ENCODE data around the gene CCDC33.

CCDC33 gene

GRCh38 chr15:74262625-74263024, 26.5 kb downstream of the CCDC33 start:
- no peaks in the 10 kb centered on the region for H3K9me3 ChIP-seq (ENCODE audit: insufficient read depth, low read depth, low read length)
- H3K4me1 ChIP-seq (ENCODE audit: insufficient read depth, low read length) = peaks cover 14% of the 10 kb centered on the region
- H3K27me3 ChIP-seq (ENCODE audit: insufficient read depth, low read length) = no peaks in the 10 kb centered on the region; the same call in 1 of the 2 replicates
- no peak overlapping the region for H3K4me3 ChIP-seq (ENCODE audit: low read length)
- no peak overlapping the region for H3K27ac ChIP-seq (ENCODE audit: low read length)
- H3K36me3 ChIP-seq (ENCODE audit: insufficient read depth, low read depth, low read length) = no peaks in the 10 kb centered on the region
- H3K9ac ChIP-seq (ENCODE audit: low read depth, low read length) = no peak overlapping the region

- Histone ChIP-seq H3K27me3 (ENCODE audit: insufficient read depth, low read length) (no peaks in the 10 kb centered on the region; the same call in 1 of the 2 replicates), H3K9ac (ENCODE audit: low read depth, low read length) (peak overlapping the region; percentile 45; the same call in 1 of the 2 replicates), H3K4me3 (ENCODE audit: low read length) (peak overlapping the region; percentile 9; the same call in 1 of the 2 replicates), H3K4me1 (ENCODE audit: insufficient read depth, low read length) (peaks cover 14% of the 10 kb centered on the region), H3K27ac (ENCODE audit: low read length) (no peak overlapping the region), H3K36me3 (ENCODE audit: insufficient read depth, low read depth, low read length) (no peaks in the 10 kb centered on the region), H3K9me3 (ENCODE audit: insufficient read depth, low read depth, low read length) (no peaks in the 10 kb centered on the region)
Measured at GRCh38 chr15:74263466-74263865, 27.3 kb downstream of the CCDC33 start.

GRCh38 chr15:74264081-74264501, 28.0 kb downstream of the CCDC33 start:
- no peaks in the 10 kb centered on the region for H3K9me3 ChIP-seq (ENCODE audit: insufficient read depth, low read depth, low read length)
- peak overlapping the region; percentile 9; the same call in 1 of the 2 replicates for H3K4me3 ChIP-seq (ENCODE audit: low read length)
- no peaks in the 10 kb centered on the region; the same call in 1 of the 2 replicates for H3K27me3 ChIP-seq (ENCODE audit: insufficient read depth, low read length)
- no peak overlapping the region for H3K27ac ChIP-seq (ENCODE audit: low read length)
- peaks cover 14% of the 10 kb centered on the region for H3K4me1 ChIP-seq (ENCODE audit: insufficient read depth, low read length)
- H3K36me3 ChIP-seq (ENCODE audit: insufficient read depth, low read depth, low read length) = no peaks in the 10 kb centered on the region
- no peak overlapping the region for H3K9ac ChIP-seq (ENCODE audit: low read depth, low read length)

- H3K27me3 ChIP-seq (ENCODE audit: insufficient read depth, low read length) = no peaks in the 10 kb centered on the region; the same call in 1 of the 2 replicates
- H3K4me3 ChIP-seq (ENCODE audit: low read length) = no peak overlapping the region
- no peak overlapping the region for H3K27ac ChIP-seq (ENCODE audit: low read length)
- no peak overlapping the region for H3K9ac ChIP-seq (ENCODE audit: low read depth, low read length)
- peaks cover 14% of the 10 kb centered on the region for H3K4me1 ChIP-seq (ENCODE audit: insufficient read depth, low read length)
- no peaks in the 10 kb centered on the region for H3K9me3 ChIP-seq (ENCODE audit: insufficient read depth, low read depth, low read length)
- no peaks in the 10 kb centered on the region for H3K36me3 ChIP-seq (ENCODE audit: insufficient read depth, low read depth, low read length)
Measured at GRCh38 chr15:74265046-74265639, 29.0 kb downstream of the CCDC33 start.

- H3K27ac ChIP-seq (ENCODE audit: low read length) = no peak overlapping the region
- H3K27me3 ChIP-seq (ENCODE audit: insufficient read depth, low read length) = peaks cover 5% of the 10 kb centered on the region; the same call in 1 of the 2 replicates
- no peak overlapping the region for H3K9ac ChIP-seq (ENCODE audit: low read depth, low read length)
- peaks cover 14% of the 10 kb centered on the region for H3K4me1 ChIP-seq (ENCODE audit: insufficient read depth, low read length)
- no peak overlapping the region for H3K4me3 ChIP-seq (ENCODE audit: low read length)
- no peaks in the 10 kb centered on the region for H3K9me3 ChIP-seq (ENCODE audit: insufficient read depth, low read depth, low read length)
- H3K36me3 ChIP-seq (ENCODE audit: insufficient read depth, low read depth, low read length) = no peaks in the 10 kb centered on the region
Measured at GRCh38 chr15:74268020-74268419, 31.9 kb downstream of the CCDC33 start.

GRCh38 chr15:74269362-74270035, 33.4 kb downstream of the CCDC33 start:
- H3K27ac ChIP-seq (ENCODE audit: low read length) = no peak overlapping the region
- H3K27me3 ChIP-seq (ENCODE audit: insufficient read depth, low read length) = peaks cover 5% of the 10 kb centered on the region; the same call in 1 of the 2 replicates
- peaks cover 5% of the 10 kb centered on the region; the same call in 1 of the 2 replicates for H3K4me1 ChIP-seq (ENCODE audit: insufficient read depth, low read length)
- no peaks in the 10 kb centered on the region for H3K36me3 ChIP-seq (ENCODE audit: insufficient read depth, low read depth, low read length)
- H3K4me3 ChIP-seq (ENCODE audit: low read length) = no peak overlapping the region
- no peaks in the 10 kb centered on the region for H3K9me3 ChIP-seq (ENCODE audit: insufficient read depth, low read depth, low read length)
- no peak overlapping the region for H3K9ac ChIP-seq (ENCODE audit: low read depth, low read length)

DNA sequence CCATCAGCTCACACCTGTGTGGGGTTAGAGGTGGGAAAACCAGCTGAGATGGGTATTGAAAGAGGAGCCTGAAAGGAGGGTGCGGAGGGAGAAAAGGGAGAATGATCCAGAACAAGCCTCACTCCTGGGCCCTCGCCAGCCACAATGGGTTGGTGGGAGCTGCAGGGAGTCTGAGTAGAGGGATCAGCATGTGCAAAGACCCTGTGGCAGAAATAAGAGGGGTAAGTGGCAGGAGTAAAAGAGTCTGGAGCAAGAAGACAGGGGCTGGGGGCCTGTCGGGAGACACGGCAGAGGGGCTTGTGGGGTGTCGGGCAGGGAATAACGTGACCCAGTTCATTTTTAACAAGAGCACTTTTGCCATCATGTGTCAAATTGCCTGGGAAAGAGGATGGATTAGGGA, 34.0 kb downstream of the CCDC33 start:
- H3K9me3 ChIP-seq (ENCODE audit: insufficient read depth, low read depth, low read length) = no peaks in the 10 kb centered on the region
- no peak overlapping the region for H3K27ac ChIP-seq (ENCODE audit: low read length)
- no peaks in the 10 kb centered on the region for H3K4me1 ChIP-seq (ENCODE audit: insufficient read depth, low read length)
- no peak overlapping the region for H3K9ac ChIP-seq (ENCODE audit: low read depth, low read length)
- peaks cover 5% of the 10 kb centered on the region; the same call in 1 of the 2 replicates for H3K27me3 ChIP-seq (ENCODE audit: insufficient read depth, low read length)
- no peak overlapping the region for H3K4me3 ChIP-seq (ENCODE audit: low read length)
- H3K36me3 ChIP-seq (ENCODE audit: insufficient read depth, low read depth, low read length) = no peaks in the 10 kb centered on the region

- peaks cover 5% of the 10 kb centered on the region; the same call in 1 of the 2 replicates for H3K27me3 ChIP-seq (ENCODE audit: insufficient read depth, low read length)
- no peak overlapping the region for H3K27ac ChIP-seq (ENCODE audit: low read length)
- H3K9me3 ChIP-seq (ENCODE audit: insufficient read depth, low read depth, low read length) = no peaks in the 10 kb centered on the region
- H3K4me1 ChIP-seq (ENCODE audit: insufficient read depth, low read length) = no peaks in the 10 kb centered on the region
- no peak overlapping the region for H3K4me3 ChIP-seq (ENCODE audit: low read length)
- no peaks in the 10 kb centered on the region for H3K36me3 ChIP-seq (ENCODE audit: insufficient read depth, low read depth, low read length)
- H3K9ac ChIP-seq (ENCODE audit: low read depth, low read length) = no peak overlapping the region
Measured at GRCh38 chr15:74270854-74271520, 34.9 kb downstream of the CCDC33 start.

DNA sequence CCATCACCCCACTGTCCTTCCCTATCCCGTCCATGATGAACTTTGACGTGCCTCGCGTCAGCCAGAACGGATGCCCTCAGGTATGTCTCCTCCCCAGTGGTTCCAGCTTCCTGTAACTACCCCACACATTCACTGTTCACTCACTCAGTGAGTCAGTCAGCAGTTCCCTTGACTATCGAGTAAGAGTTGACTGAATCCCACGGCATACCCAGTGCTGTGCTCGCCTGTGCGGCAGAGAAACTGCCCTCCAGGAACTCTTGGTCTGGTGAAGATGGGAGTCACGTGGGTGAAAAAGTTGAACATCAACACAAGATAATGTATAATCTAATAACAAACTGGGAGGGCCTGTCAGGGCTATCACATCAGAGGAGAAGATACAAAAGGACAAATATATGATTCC, 36.7 kb downstream of the CCDC33 start:
- H3K4me1 ChIP-seq (ENCODE audit: insufficient read depth, low read length) = no peaks in the 10 kb centered on the region
- no peak overlapping the region for H3K9ac ChIP-seq (ENCODE audit: low read depth, low read length)
- no peak overlapping the region for H3K27ac ChIP-seq (ENCODE audit: low read length)
- no peaks in the 10 kb centered on the region for H3K36me3 ChIP-seq (ENCODE audit: insufficient read depth, low read depth, low read length)
- no peak overlapping the region for H3K4me3 ChIP-seq (ENCODE audit: low read length)
- H3K27me3 ChIP-seq (ENCODE audit: insufficient read depth, low read length) = peaks cover 5% of the 10 kb centered on the region; the same call in 1 of the 2 replicates
- H3K9me3 ChIP-seq (ENCODE audit: insufficient read depth, low read depth, low read length) = no peaks in the 10 kb centered on the region

- no peaks in the 10 kb centered on the region for H3K9me3 ChIP-seq (ENCODE audit: insufficient read depth, low read depth, low read length)
Measured at GRCh38 chr15:74274470-74275038, 38.4 kb downstream of the CCDC33 start.

GRCh38 chr15:74275957-74276356, 39.8 kb downstream of the CCDC33 start:
- Histone ChIP-seq H3K4me3 (ENCODE audit: low read length) (no peak overlapping the region), H3K4me1 (ENCODE audit: insufficient read depth, low read length) (no peaks in the 10 kb centered on the region), H3K9me3 (ENCODE audit: insufficient read depth, low read depth, low read length) (no peaks in the 10 kb centered on the region), H3K9ac (ENCODE audit: low read depth, low read length) (no peak overlapping the region), H3K27ac (ENCODE audit: low read length) (no peak overlapping the region), H3K36me3 (ENCODE audit: insufficient read depth, low read depth, low read length) (no peaks in the 10 kb centered on the region), H3K27me3 (ENCODE audit: insufficient read depth, low read length) (peaks cover 5% of the 10 kb centered on the region; the same call in 1 of the 2 replicates)

More at GRCh38 chr15:74274470-74275038, 38.4 kb downstream of the CCDC33 start:
- Histone ChIP-seq H3K27ac (ENCODE audit: low read length) (no peak overlapping the region), H3K4me1 (ENCODE audit: insufficient read depth, low read length) (no peaks in the 10 kb centered on the region), H3K9ac (ENCODE audit: low read depth, low read length) (no peak overlapping the region), H3K4me3 (ENCODE audit: low read length) (no peak overlapping the region), H3K36me3 (ENCODE audit: insufficient read depth, low read depth, low read length) (no peaks in the 10 kb centered on the region), H3K27me3 (ENCODE audit: insufficient read depth, low read length) (peaks cover 5% of the 10 kb centered on the region; the same call in 1 of the 2 replicates)

Measured in iPS-20b (cell line).